A549 (cell line): ENCODE data around the gene KLHL22. TPM values are rescaled to one million over a fixed set of nuclear protein-coding genes. Genes with fewer than 3 reads are reported as not detected.

Source experiments
- ATAC-seq, 2 experiments: fragments of 200-7000 bp in 1 of 2; fragments of >200 bp in 1 of 2; cut with Nextera tagmentation in 1 of 2; cut with Tn5 transposase in 1 of 2; 3 replicates each; pipeline versions ENCODE4 v1.8.0 to v1.9.1; 2018 to 2020; ENCODE audit warnings: mild to moderate bottlenecking in 1 of 2, moderate library complexity in 1 of 2
- CTCF ChIA-PET: fragments of 300-600 bp; sonication (Branson Sonifier 250); formaldehyde crosslinking; extraction: SDS; loops from one replicate; lab custom pipeline; 2021; ENCODE audit warnings: antibody characterized with exemption, inconsistent platforms; lab: Yijun Ruan, JAX
- POLR2A ChIA-PET: fragments of 350-600 bp; formaldehyde crosslinking; extraction: SDS; loops from one replicate; lab custom pipeline; 2021; ENCODE audit warnings: antibody characterized with exemption, inconsistent platforms; lab: Yijun Ruan, JAX
- DNase-seq, 2 experiments: peaks; one replicate each; pipeline versions ENCODE4 v3.0.0 to v3.0.0-alpha.2; 2011 to 2016; ENCODE audit warnings: low read depth in 1 of 2, low spot score in 1 of 2
- FAIRE-seq: peaks from 2 replicates; lab custom pipeline; 2011; peaks lifted over from hg19 to GRCh38; lab: Jason Lieb, UNC
- H3K27ac ChIP-seq, 2 experiments: fragments of >200 bp; sonication (Bioruptor Twin); formaldehyde crosslinking; 3 replicates each; pipeline ENCODE4 v1.5.1; 2016 to 2017
- H3K4me1 ChIP-seq: fragments of >200 bp; sonication (Bioruptor Twin); formaldehyde crosslinking; 3 replicates; pipeline ENCODE4 v1.6.1; 2016
- H3K4me2 ChIP-seq: fragments of >200 bp; sonication (Bioruptor Twin); formaldehyde crosslinking; 3 replicates; pipeline ENCODE4 v1.6.1; 2016
- H3K4me3 ChIP-seq: fragments of >200 bp; sonication (Bioruptor Twin); formaldehyde crosslinking; 3 replicates; pipeline ENCODE4 v1.5.1; 2016
- H3K9me3 ChIP-seq: fragments of >200 bp; sonication (Bioruptor Twin); formaldehyde crosslinking; 3 replicates; pipeline ENCODE4 v1.6.1; 2016
- CEBPB ChIP-seq, 2 experiments: fragments of >200 bp in 1 of 2; sonication (Bioruptor Twin) in 1 of 2; formaldehyde crosslinking in 1 of 2; IDR thresholded peaks; 2 replicates each; pipeline ENCODE4 v1.6.1; 2012 to 2016
- CHD2 ChIP-seq: fragments of 150-350 bp; IDR thresholded peaks from 2 replicates; pipeline ENCODE4 v1.6.1; 2014; ENCODE audit warnings: low read length; ENCODE audit not compliant: partially characterized antibody
- E2F6 ChIP-seq: IDR thresholded peaks from 2 replicates; pipeline ENCODE4 v1.6.1; 2012; ENCODE audit warnings: low read depth, borderline replicate concordance
- EHMT2 ChIP-seq: fragments of 200-600 bp; sonication (generic); IDR thresholded peaks from 2 replicates; pipeline ENCODE4 v1.6.1; 2016; ENCODE audit warnings: antibody characterized with exemption, low read depth, mild to moderate bottlenecking, moderate library complexity
- FOSL2 ChIP-seq, 2 experiments: fragments of 450-650 bp in 1 of 2; fragments of >200 bp in 1 of 2; sonication (Bioruptor Twin) in 1 of 2; formaldehyde crosslinking; IDR thresholded peaks; 2 replicates each; pipeline versions ENCODE4 v1.5.0 to v1.6.1; 2016 to 2020; ENCODE audit warnings: mild to moderate bottlenecking in 1 of 2, moderate library complexity in 1 of 2
- HOXB13 ChIP-seq: fragments of 250-450 bp; sonication (Bioruptor Pico); IDR thresholded peaks from 2 replicates; pipeline ENCODE4 v1.5.0; 2020; ENCODE audit warnings: low read depth, mild to moderate bottlenecking, moderate library complexity
- NFE2L2 ChIP-seq: fragments of 150-350 bp; conservative IDR thresholded peaks from 2 replicates; pipeline ENCODE4 v1.6.1; 2014; ENCODE audit warnings: low read length
- NR3C1 ChIP-seq: fragments of >200 bp; sonication (Bioruptor Twin); formaldehyde crosslinking; IDR thresholded peaks from 3 replicates; pipeline ENCODE4 v1.6.1; 2017
- RARB ChIP-seq: fragments of 250-450 bp; sonication (Bioruptor Pico); IDR thresholded peaks from 2 replicates; pipeline ENCODE4 v1.8.0; 2021; ENCODE audit warnings: mild to moderate bottlenecking, moderate library complexity
- RCOR1 ChIP-seq: fragments of 150-350 bp; IDR thresholded peaks from 2 replicates; pipeline ENCODE4 v1.6.1; 2014; ENCODE audit warnings: antibody characterized with exemption, low read length, low read depth
- RFX5 ChIP-seq: fragments of 450-650 bp; IDR thresholded peaks from 2 replicates; pipeline ENCODE4 v1.7.1; 2014; ENCODE audit warnings: antibody characterized with exemption, mild to moderate bottlenecking, moderate library complexity
- RNF2 ChIP-seq: fragments of 200-600 bp; sonication (generic); IDR thresholded peaks from 2 replicates; pipeline ENCODE4 v1.6.1; 2016; ENCODE audit warnings: low read depth, mild to moderate bottlenecking, antibody characterized with exemption, moderate library complexity, borderline replicate concordance
- SMC3 ChIP-seq: fragments of >200 bp; sonication (Bioruptor Twin); formaldehyde crosslinking; IDR thresholded peaks from 3 replicates; pipeline ENCODE4 v1.6.1; 2018; ENCODE audit warnings: inconsistent platforms
- SREBF2 ChIP-seq: fragments of 450-650 bp; IDR thresholded peaks from 2 replicates; pipeline ENCODE4 v1.6.1; 2014; ENCODE audit warnings: mild to moderate bottlenecking, moderate library complexity
- ZFP36 ChIP-seq: fragments of 450-650 bp; IDR thresholded peaks from 2 replicates; pipeline ENCODE4 v1.6.1; 2014; ENCODE audit warnings: borderline replicate concordance; ENCODE audit not compliant: partially characterized antibody
- WGBS: methylation state at CpG from one replicate; pipeline ENCODE4 v1.1.6; 2017; ENCODE audit errors: missing lambda C conversion rate; 5-methylcytosine and 5-hydroxymethylcytosine counted together
- polyA plus RNA-seq, 4 experiments: library from polyadenylated mRNA; depleted of rRNA in 3 of 4; stranded (reverse); fragments of >200 nt; fragmentation: RNase III in 1 of 4; extraction: RNeasy Plus Mini Kit Qiagen cat#74134 plus additional on column Dnase treatment in 1 of 4; gene quantifications; 2 replicates in 3 of 4; 3 replicates in 1 of 4; pipeline ENCODE4 v1.2.3, GENCODE V29; 2011 to 2017
- TF ChIP-seq, protein P1 (sequence below): IDR thresholded peaks from 2 replicates; pipeline ENCODE4 v1.6.1; 2012
- TF ChIP-seq, protein P2 (sequence below): fragments of 200-600 bp; sonication (generic); IDR thresholded peaks from 2 replicates; pipeline ENCODE4 v1.6.1; 2016; ENCODE audit warnings: antibody characterized with exemption, mild to moderate bottlenecking, moderate library complexity
- TF ChIP-seq, protein P3 (sequence below): fragments of 150-350 bp; IDR thresholded peaks from 2 replicates; pipeline ENCODE4 v1.6.1; 2014; ENCODE audit warnings: low read depth, mild to moderate bottlenecking, low read length

The KLHL22 gene
- polyA plus RNA-seq, 2 of the 4 experiments (the other 2 are of a cell fraction) = 11.7 TPM

GRCh38 chr22:20442485-20443284, 52.9 kb downstream of the KLHL22 start:
- H3K4me1 ChIP-seq = no peaks in the 10 kb centered on the region
- H3K4me3 ChIP-seq = no peak overlapping the region
- ATAC-seq (no peak), FAIRE-seq (no peak), DNase-seq (no peak)
- no peak overlapping the region for H3K4me2 ChIP-seq
- no peaks in the 10 kb centered on the region for H3K9me3 ChIP-seq
- H3K27ac ChIP-seq = no peak overlapping the region
- TF ChIP-seq, protein P1, sequence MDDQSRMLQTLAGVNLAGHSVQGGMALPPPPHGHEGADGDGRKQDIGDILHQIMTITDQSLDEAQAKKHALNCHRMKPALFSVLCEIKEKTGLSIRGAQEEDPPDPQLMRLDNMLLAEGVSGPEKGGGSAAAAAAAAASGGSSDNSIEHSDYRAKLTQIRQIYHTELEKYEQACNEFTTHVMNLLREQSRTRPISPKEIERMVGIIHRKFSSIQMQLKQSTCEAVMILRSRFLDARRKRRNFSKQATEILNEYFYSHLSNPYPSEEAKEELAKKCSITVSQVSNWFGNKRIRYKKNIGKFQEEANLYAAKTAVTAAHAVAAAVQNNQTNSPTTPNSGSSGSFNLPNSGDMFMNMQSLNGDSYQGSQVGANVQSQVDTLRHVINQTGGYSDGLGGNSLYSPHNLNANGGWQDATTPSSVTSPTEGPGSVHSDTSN = no peak
- TF ChIP-seq RFX5 (no peak), RCOR1 (no peak), EHMT2 (no peak), CEBPB (IDR thresholded peaks at IDR 0.05) (no peak), HOXB13 (CRISPR knock-in tag) (no peak), RNF2 (no peak), CHD2 (no peak), E2F6 (no peak), RARB (no peak), ZFP36 (no peak), FOSL2 (IDR thresholded peaks at IDR 0.05) (no peak), FOSL2 (CRISPR knock-in tag; IDR thresholded peaks at IDR 0.05) (no peak), SREBF2 (no peak), NR3C1 (no peak), SMC3 (no peak), NFE2L2 (no peak)
- TF ChIP-seq, protein P2, sequence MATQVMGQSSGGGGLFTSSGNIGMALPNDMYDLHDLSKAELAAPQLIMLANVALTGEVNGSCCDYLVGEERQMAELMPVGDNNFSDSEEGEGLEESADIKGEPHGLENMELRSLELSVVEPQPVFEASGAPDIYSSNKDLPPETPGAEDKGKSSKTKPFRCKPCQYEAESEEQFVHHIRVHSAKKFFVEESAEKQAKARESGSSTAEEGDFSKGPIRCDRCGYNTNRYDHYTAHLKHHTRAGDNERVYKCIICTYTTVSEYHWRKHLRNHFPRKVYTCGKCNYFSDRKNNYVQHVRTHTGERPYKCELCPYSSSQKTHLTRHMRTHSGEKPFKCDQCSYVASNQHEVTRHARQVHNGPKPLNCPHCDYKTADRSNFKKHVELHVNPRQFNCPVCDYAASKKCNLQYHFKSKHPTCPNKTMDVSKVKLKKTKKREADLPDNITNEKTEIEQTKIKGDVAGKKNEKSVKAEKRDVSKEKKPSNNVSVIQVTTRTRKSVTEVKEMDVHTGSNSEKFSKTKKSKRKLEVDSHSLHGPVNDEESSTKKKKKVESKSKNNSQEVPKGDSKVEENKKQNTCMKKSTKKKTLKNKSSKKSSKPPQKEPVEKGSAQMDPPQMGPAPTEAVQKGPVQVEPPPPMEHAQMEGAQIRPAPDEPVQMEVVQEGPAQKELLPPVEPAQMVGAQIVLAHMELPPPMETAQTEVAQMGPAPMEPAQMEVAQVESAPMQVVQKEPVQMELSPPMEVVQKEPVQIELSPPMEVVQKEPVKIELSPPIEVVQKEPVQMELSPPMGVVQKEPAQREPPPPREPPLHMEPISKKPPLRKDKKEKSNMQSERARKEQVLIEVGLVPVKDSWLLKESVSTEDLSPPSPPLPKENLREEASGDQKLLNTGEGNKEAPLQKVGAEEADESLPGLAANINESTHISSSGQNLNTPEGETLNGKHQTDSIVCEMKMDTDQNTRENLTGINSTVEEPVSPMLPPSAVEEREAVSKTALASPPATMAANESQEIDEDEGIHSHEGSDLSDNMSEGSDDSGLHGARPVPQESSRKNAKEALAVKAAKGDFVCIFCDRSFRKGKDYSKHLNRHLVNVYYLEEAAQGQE = no peak
- TF ChIP-seq, protein P3, sequence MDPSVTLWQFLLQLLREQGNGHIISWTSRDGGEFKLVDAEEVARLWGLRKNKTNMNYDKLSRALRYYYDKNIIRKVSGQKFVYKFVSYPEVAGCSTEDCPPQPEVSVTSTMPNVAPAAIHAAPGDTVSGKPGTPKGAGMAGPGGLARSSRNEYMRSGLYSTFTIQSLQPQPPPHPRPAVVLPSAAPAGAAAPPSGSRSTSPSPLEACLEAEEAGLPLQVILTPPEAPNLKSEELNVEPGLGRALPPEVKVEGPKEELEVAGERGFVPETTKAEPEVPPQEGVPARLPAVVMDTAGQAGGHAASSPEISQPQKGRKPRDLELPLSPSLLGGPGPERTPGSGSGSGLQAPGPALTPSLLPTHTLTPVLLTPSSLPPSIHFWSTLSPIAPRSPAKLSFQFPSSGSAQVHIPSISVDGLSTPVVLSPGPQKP = no peak
- WGBS = 87% methylated on average over 3 of the region's 7 CpGs
- ChIA-PET POLR2A (no interaction called here), CTCF (no interaction called here)
